Measurements from ENCODE around the gene CYB561D1.

Gene CYB561D1

GRCh38 chr1:109547463-109548320 lies 53.8 kb downstream of the CYB561D1 start:
- no peak for TF ChIP-seq POLR2AphosphoS5 (IDR thresholded peaks at IDR 0.05; ENCODE audit: low read depth, low read length)
- FAIRE-seq (peak; percentile 58), DNase-seq (ENCODE audit: insufficient read length) (no peak)

DNA sequence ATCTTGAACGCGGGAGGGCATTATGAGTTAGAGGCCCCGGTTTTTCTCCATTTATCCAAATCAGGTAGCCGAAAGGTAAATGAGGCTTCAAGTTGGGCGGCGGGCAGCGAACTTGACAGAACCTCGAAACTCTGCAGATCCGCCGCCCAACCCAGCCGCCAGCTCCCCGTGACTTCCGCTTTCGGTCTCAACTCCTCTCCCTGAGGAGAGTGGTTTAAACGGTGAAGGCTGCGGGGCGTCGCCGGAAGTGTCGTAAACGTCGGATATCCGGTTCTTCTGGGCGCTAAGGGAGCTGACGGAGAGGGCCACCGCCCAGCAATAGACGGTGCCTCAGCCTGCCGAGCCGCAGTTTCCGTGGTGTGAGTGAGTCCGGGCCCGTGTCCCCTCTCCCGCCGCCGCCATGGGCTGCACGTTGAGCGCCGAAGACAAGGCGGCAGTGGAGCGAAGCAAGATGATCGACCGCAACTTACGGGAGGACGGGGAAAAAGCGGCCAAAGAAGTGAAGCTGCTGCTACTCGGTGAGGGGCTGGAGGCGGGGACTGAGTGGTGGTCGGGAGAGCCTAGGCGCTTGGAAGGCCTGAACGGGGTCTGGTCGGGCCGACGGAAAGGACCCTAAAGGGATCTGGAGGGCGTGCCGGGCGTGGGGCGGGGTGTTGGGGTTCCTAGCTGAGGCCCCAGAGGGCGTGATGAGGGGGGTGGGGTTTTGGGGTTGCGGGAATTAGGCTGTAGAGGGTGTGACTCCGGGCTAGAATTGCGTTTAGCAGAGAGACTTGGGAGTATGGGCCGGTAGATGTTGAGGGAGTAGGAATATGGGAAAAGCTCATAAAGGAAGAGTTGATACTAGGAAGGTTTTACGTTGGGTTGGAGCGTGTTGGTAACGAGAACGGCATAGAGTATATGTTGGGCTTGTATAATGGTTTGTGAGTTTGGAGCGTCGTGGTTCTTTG lies 54.7 kb downstream of the CYB561D1 start, which contains the start of gene GNAI3:
Gene GNAI3, plus strand, starts transcription at position 295 of the 947 bp plus-strand sequence. Its CDS starts 106 bp downstream, at position 401.
- DNase-seq (ENCODE audit: insufficient read length), result peak; percentile 86
- peak; percentile 86 for TF ChIP-seq TAF1 (IDR thresholded peaks at IDR 0.05; ENCODE audit: borderline replicate concordance, low read depth, low read length)
- TF ChIP-seq POLR2AphosphoS5 (IDR thresholded peaks at IDR 0.05; ENCODE audit: low read depth, low read length), result peak; percentile 92
- TF ChIP-seq POLR2A (IDR thresholded peaks at IDR 0.05; ENCODE audit: low read depth, low read length), result peak; percentile 96
- FAIRE-seq, result peak; percentile 94

All from GM12892 (cell line).